Heart left ventricle (tissue), 13 donors: ENCODE data around the gene HSPE1.

Experiments used
- CTCF ChIP-seq, 12 donors: fragments of 200-600 bp; sonication (generic) in 4 of 12; IDR thresholded peaks; one replicate each; pipeline versions ENCODE4 v1.5.0 to v1.8.0; 2018 to 2022; ENCODE audit warnings: antibody characterized with exemption in 12 of 12, mild to moderate bottlenecking in 5 of 12
- POLR2A ChIP-seq, 2 donors: fragments of 450-650 bp; IDR thresholded peaks; one replicate each; pipeline ENCODE4 v1.6.1; 2017; ENCODE audit warnings: antibody characterized with exemption in 2 of 2, mild to moderate bottlenecking in 2 of 2, moderate library complexity in 2 of 2
- donor health status: ischemic (EF 13 %, LVEDD 7.1; RV severe dilation, severe dysfunction).
- donor health status: DM: no; HTN: yes; CAD: no.
- donor health status: DM: no; HTN: no; CAD: no.
- donor health status: ischemic (EF 25% LVEDD 6.9; RV normal size, moderate dysfunction).
- donor health status: ischemic (EF 25% LVEDD 5.7; RV mildly dilated, moderate dysfunction).
- donor health status: ischemic (EF 35%, LVEDD 5.7; RV mildly dilated, moderate dysfunction).
- donor health status: nonischemic (EF 11% LVEDD 7.7; RV severe dilation, severe dysfunction).
- donor health status: DM: yes; HTN: yes; CAD: no.
- donor health status: PGD.
- donor health status: ischemic (EF 29% LVEDD 5.4; RV normal size, mild dysfunction).
- donor health status: nonischemic (EF 23%, LVEDD 6.1; RV moderate dilation, normal function).

DNA sequence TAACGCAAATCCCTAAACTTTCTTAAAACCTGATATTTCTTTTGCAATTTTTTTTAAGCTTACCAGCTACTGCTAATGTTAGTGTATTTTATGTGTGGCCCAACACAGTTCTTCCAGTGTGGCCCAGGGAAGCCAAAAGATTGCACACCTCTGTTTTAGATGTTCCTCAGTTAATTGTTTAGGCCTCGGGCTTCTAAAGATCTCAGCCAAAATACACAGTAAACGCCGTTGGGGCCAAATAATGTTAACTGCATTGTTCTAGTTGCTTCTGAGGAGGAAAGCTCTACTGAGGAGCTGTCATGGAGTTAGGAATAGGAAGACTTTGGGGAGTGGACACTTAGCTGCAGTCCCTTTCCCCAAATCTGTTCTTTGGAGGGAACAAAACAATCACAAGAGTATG lies 2.0 kb downstream of the HSPE1 start:
- TF ChIP-seq CTCF (IDR thresholded peaks at IDR 0.05) (no peak), POLR2A (IDR thresholded peaks at IDR 0.05) (no peak)
